AG09319 (cell line): ENCODE results near the gene KIF26B.

ENCODE experiments used
- DNase-seq: peaks from one replicate; pipeline ENCODE4 v3.0.0-alpha.2; 2010; ENCODE audit warnings: low read depth; ENCODE audit errors: extremely low read depth
- TF ChIP-seq, protein P1 (sequence below): IDR thresholded peaks from 2 replicates; pipeline ENCODE4 v1.5.1; 2011; ENCODE audit warnings: low read depth, mild to moderate bottlenecking, inconsistent platforms, low read length, moderate library complexity

Gene KIF26B

DNA sequence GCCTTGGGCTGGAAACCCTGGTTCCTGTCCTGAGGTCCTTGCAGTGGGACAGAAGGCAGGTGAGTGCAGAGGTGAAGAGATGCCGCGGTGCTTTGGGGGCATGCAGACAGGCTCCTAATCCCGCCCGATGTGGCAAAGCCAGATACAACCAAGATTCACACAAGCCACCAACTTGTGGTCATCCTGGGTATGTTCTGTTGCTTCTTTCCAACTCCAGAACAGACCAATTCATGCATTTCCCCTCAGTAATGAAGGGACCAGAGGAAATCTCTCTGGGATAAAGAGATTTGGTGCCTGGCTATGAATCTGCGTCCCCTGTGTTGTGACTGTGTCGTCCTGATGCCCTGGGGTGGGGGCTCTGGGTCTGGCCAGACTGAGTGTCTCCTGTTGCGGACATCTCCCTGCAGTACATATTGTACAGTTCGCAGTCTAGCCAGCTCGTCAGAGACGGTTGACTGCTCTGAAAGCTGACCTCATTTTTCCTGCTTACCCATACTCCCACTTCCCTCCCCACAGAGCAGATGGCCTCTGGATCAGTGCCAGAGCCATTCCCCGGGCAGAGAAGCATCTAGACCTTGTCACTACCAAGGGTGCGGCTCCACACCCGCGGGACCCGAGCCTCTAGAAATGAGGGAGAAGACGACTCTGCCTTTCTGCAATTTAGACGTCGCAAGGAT is 216.3 kb downstream of the KIF26B start:
- DNase-seq: no peak
- TF ChIP-seq, protein P1, sequence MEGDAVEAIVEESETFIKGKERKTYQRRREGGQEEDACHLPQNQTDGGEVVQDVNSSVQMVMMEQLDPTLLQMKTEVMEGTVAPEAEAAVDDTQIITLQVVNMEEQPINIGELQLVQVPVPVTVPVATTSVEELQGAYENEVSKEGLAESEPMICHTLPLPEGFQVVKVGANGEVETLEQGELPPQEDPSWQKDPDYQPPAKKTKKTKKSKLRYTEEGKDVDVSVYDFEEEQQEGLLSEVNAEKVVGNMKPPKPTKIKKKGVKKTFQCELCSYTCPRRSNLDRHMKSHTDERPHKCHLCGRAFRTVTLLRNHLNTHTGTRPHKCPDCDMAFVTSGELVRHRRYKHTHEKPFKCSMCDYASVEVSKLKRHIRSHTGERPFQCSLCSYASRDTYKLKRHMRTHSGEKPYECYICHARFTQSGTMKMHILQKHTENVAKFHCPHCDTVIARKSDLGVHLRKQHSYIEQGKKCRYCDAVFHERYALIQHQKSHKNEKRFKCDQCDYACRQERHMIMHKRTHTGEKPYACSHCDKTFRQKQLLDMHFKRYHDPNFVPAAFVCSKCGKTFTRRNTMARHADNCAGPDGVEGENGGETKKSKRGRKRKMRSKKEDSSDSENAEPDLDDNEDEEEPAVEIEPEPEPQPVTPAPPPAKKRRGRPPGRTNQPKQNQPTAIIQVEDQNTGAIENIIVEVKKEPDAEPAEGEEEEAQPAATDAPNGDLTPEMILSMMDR: no peak

GRCh38 chr1:245373131-245373530 is 218.3 kb downstream of the KIF26B start:
- TF ChIP-seq, protein P1: no peak
- DNase-seq: no peak

DNA sequence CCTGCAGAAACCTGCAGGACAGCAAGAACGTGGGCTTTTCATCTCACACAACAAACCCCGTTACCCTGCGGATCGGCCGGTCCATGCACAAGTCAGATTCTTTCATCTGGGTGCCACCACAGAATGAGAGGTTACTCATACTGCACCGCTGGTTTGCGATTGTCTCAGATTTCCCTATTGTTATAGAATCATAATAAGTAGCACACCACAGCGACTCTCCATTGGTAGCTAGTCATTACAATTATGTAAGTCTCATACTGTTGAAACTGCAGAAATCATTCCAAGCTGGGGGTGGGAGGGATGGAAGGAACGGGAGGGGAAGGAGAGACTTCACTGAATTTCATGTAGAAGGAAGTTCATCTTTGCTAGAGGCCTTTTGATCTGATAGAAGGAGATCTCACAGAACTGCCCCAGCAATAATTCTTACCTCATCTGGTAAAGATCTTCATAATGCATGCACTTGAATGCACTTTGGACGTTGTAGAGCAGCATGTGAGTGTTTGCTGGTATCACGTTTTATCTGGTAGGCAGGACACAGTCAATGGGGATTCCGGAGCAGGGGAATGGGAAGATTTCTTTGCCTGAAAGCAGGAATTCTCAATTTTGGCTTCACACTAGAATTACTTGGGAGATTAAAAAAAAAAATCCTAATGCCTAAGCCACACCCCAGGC is 221.1 kb downstream of the KIF26B start:
- TF ChIP-seq, protein P1: no peak
- peak; percentile 52 for DNase-seq

DNA sequence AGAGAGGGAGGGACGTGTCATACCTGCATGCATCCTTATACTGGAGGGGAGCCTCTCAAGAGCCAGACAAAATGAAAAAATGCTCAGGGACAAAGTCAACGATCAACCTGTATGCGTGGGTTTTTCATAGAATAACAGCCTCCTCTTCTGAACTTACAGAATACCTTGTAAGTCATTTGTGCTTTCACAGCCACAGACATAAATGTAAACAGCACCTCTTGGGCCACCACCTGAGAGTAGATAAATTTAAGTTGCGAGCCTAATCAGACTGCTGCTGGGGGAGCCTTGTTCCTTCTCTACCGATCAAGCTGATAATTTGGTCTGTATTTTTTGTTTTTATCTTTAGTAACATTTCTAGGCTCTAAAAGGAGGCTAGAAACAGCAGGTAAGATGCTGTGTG is 223.1 kb downstream of the KIF26B start:
- DNase-seq: no peak
- TF ChIP-seq, protein P1: no peak

GRCh38 chr1:245378311-245378722 is 223.5 kb downstream of the KIF26B start:
- TF ChIP-seq, protein P1: no peak
- no peak for DNase-seq

GRCh38 chr1:245378745-245379144 is 224.0 kb downstream of the KIF26B start:
- DNase-seq: no peak
- TF ChIP-seq, protein P1: no peak

DNA sequence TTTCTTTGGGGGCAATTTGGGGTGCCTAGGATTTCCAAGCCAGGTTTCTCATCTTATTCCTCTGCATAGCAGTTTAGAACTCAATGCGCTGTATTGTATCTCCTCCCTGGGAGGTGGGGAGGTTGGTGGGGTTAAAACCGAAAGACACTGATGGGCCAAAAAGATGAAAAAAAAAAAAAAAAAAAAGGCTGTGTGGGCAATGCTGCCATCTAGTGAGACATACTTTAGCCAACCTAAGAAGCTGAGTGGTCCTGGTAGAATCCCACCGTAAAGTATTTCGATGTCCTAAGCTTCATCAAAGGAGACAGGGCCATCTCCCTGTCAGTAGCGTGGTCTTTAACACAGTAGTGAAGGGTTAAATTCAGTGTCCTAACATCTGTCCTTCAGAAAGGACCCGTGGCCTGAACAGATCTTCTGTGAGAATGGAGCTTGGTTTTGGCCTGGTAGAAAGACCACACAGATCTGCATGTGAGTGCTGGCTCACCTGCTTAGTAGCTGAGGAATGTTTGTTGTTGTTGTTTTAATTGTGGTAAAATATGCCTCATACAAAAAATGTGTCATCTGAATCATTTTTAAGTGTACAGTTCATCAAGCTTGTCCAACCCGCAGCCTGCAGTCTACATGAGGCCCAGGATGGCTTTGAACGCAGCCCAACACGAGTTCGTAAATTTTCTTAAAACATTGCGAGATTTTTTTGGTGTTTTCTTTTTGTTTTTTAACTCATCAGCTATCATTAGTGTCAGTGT is 226.2 kb downstream of the KIF26B start:
- TF ChIP-seq, protein P1: peak; percentile 29
- DNase-seq: no peak
